Measurements from ENCODE around the gene MMGT1. TPM values are rescaled to one million over a fixed set of nuclear protein-coding genes. Genes with fewer than 3 reads are reported as not detected.
"Not testable (repeated sequence)": the region's sequence is repeated elsewhere in the genome, so short reads cannot be mapped to it uniquely, and the experiment has no call there.

Gene MMGT1
- total RNA-seq, 2 donors from 2014 or later: 4.6 to 13.2 TPM

GRCh38 chrX:135944486-135944885 lies 29.3 kb downstream of the MMGT1 start:
- intact Hi-C loops (cut with DNase I): no loop called here
- no peak overlapping the region for H3K4me3 ChIP-seq
- H3K27me3 ChIP-seq: no peaks in the 10 kb centered on the region
- H3K9me3 ChIP-seq: no peaks in the 10 kb centered on the region
- 63 to 90% methylated on average over 2 of the region's 2 CpGs for WGBS, 2 donors
- no peaks in the 10 kb centered on the region for H3K4me1 ChIP-seq
- TF ChIP-seq POLR2A (IDR thresholded peaks at IDR 0.05) (no peak), CTCF (IDR thresholded peaks at IDR 0.05) (no peak)
- ATAC-seq: no peak
- DNase-seq: no peak
- no peak overlapping the region for H3K27ac ChIP-seq
- H3K36me3 ChIP-seq (replicated peaks in 1 of 2; ENCODE audit: insufficient read depth in 1 of 2, low read depth in 2 of 2): no peaks in the 10 kb centered on the region

GRCh38 chrX:135931644-135932487 lies 41.9 kb downstream of the MMGT1 start:
- ATAC-seq (peak; percentile 56), DNase-seq (peak; percentile 41 to 77 (median 56))
- 36 to 61% methylated on average over 12 to 18 of the region's 19 CpGs for WGBS, 2 donors
- Histone ChIP-seq H3K4me1 (no peaks in the 10 kb centered on the region), H3K27me3 (no peaks in the 10 kb centered on the region), H3K4me3 (no peak overlapping the region), H3K27ac (no peak overlapping the region), H3K36me3 (replicated peaks in 1 of 2; ENCODE audit: insufficient read depth in 1 of 2, low read depth in 2 of 2) (no peaks in the 10 kb centered on the region), H3K9me3 (no peaks in the 10 kb centered on the region)
- TF ChIP-seq POLR2A (IDR thresholded peaks at IDR 0.05) (no peak), CTCF (IDR thresholded peaks at IDR 0.05) (peak; percentile 42 to 65 (median 50))
- intact Hi-C loops (cut with DNase I): no loop called here

DNA sequence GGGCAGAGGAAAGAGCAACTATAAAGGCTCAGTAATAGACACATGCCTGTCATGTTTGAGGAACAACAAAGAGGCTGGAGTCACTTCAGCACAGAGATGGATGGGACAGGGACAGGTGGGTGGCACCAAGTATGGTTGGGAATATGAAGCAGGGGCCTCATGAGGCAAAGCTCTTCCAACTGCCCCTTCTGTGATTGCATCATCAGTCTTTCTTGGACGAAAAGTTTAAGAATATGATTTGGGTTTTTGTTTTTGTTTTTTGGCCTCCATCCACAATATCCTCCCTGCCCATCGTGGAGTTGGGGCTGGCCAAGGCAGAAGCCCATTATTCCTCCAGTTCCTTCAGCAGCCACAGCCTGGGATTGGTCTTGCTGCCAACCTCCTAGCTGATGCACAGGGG lies 45.9 kb downstream of the MMGT1 start:
- no peak for ATAC-seq
- H3K4me1 ChIP-seq: no peaks in the 10 kb centered on the region
- H3K27ac ChIP-seq: no peak overlapping the region
- intact Hi-C loops (cut with DNase I): no loop called here
- no peak for DNase-seq
- H3K36me3 ChIP-seq (replicated peaks in 1 of 2; ENCODE audit: insufficient read depth in 1 of 2, low read depth in 2 of 2): no peaks in the 10 kb centered on the region
- no peak overlapping the region for H3K4me3 ChIP-seq
- H3K9me3 ChIP-seq: no peaks in the 10 kb centered on the region
- WGBS, 2 donors: 38 to 56% methylated on average over 2 of the region's 2 CpGs
- TF ChIP-seq POLR2A (IDR thresholded peaks at IDR 0.05): no peak
- TF ChIP-seq CTCF (IDR thresholded peaks at IDR 0.05): no peak
- H3K27me3 ChIP-seq: no peaks in the 10 kb centered on the region

- intact Hi-C loops (cut with DNase I): no loop called here
- Histone ChIP-seq H3K9me3 (no peaks in the 10 kb centered on the region), H3K27ac (no peak overlapping the region), H3K4me1 (no peaks in the 10 kb centered on the region), H3K4me3 (no peak overlapping the region), H3K36me3 (replicated peaks in 1 of 2; ENCODE audit: insufficient read depth in 1 of 2, low read depth in 2 of 2) (no peaks in the 10 kb centered on the region), H3K27me3 (no peaks in the 10 kb centered on the region)
- no peak for DNase-seq
- 46 to 71% methylated on average over 3 to 5 of the region's 5 CpGs for WGBS, 2 donors
- ATAC-seq: no peak
- TF ChIP-seq POLR2A (IDR thresholded peaks at IDR 0.05): no peak
- TF ChIP-seq CTCF (IDR thresholded peaks at IDR 0.05): peak in 2 of 7 experiments; percentile 12 to 21
These were observed 50.4 kb downstream of the MMGT1 start for GRCh38 chrX:135923353-135923752.

GRCh38 chrX:135920516-135920915 lies 53.3 kb downstream of the MMGT1 start:
- ATAC-seq; H3K27ac ChIP-seq; DNase-seq; H3K9me3 ChIP-seq; H3K27me3 ChIP-seq; H3K36me3 ChIP-seq (replicated peaks in 1 of 2; ENCODE audit: insufficient read depth in 1 of 2, low read depth in 2 of 2); H3K4me1 ChIP-seq; H3K4me3 ChIP-seq; intact Hi-C loops (cut with DNase I): not testable (repeated sequence)
- 17 to 22% methylated on average over 1 of the region's 1 CpG for WGBS, 2 donors
